ENCODE data around the gene CCDC3. TPM values are rescaled to one million over a fixed set of nuclear protein-coding genes. Genes with fewer than 3 reads are reported as not detected.

CCDC3 gene
- total and polyA plus RNA-seq, 2 of the 8 experiments (the other 6 are each of a cell fraction or from before 2014, with no cell fraction given), result 3.4 to 3.7 TPM

DNA sequence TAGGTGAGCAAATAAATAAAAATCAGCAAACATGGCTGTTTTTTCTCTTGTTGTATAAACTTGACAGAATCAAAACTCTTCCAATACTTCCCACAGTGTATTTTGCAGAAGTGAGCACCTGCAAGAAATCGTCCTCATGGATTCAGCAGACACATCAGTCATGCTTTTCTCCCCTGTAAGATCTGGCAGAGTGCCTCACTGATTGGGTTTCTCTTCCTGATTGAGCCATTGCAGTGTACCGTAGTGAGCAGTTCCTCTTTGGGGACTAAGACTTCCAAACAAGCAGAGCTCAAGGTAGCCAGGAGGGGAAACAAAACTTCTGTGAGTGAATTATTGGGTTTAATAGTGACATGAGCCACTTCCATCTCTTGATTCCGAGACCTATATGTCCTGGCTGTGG is 2.2 kb upstream of the CCDC3 start:
- Histone ChIP-seq H3K23me2 (ENCODE audit: low read depth, low read length) (peaks cover 4% of the 10 kb centered on the region), H3K23ac (ENCODE audit: insufficient read length) (no peak overlapping the region), H2BK20ac (ENCODE audit: low read length) (no peak overlapping the region), H3K79me2 (ENCODE audit: control insufficient read depth in 1 of 2, insufficient read depth in 2 of 2, low read length in 2 of 2) (no peaks in the 10 kb centered on the region), H3K4me1 (replicated peaks in 1 of 4; ENCODE audit: control insufficient read depth in 3 of 4, insufficient read depth in 4 of 4, low read length in 3 of 4) (no peaks in the 10 kb centered on the region; a peak in 1 of 7 replicates), H3K18ac (ENCODE audit: extremely low read depth, low read length) (no peak overlapping the region), H2BK12ac (ENCODE audit: low read depth, low read length) (no peak overlapping the region), H3K27me3 (replicated peaks in 1 of 4; ENCODE audit: control insufficient read depth in 3 of 4, extremely low read depth in 1 of 4, insufficient read depth in 3 of 4, low read length in 3 of 4) (peaks cover 9 to 32% (median 22%) of the 10 kb centered on the region in 4 experiments), H4K8ac (ENCODE audit: extremely low read depth, insufficient read depth, low read length) (no peak overlapping the region), H2BK120ac (replicated peaks; ENCODE audit: low read depth, low read length) (no peak overlapping the region), H3K79me1 (ENCODE audit: low read depth, low read length) (no peaks in the 10 kb centered on the region; the same call in 1 of the 2 replicates), H2BK15ac (ENCODE audit: low read length) (no peak overlapping the region), H3K4me3 (ENCODE audit: extremely low read depth in 1 of 4, insufficient read depth in 2 of 4, low read depth in 3 of 4, low read length in 4 of 4) (no peak overlapping the region), H4K5ac (ENCODE audit: insufficient read length, low read depth, low read length) (no peak overlapping the region), H2AK5ac (ENCODE audit: low read depth, low read length) (no peak overlapping the region), H3K56ac (replicated peaks; ENCODE audit: insufficient read length, low read depth, low read length) (no peak overlapping the region), H2BK5ac (ENCODE audit: low read depth, low read length) (no peak overlapping the region), H3K9ac (replicated peaks in 1 of 4; ENCODE audit: extremely low read depth in 1 of 4, low read depth in 3 of 4, low read length in 3 of 4) (peak overlapping the region in 1 of 4 experiments; percentile 49; a peak in 1 of 7 replicates), H3K36me3 (ENCODE audit: control insufficient read depth in 2 of 4, insufficient read depth in 4 of 4, low read length in 3 of 4) (no peaks in the 10 kb centered on the region), H4K91ac (replicated peaks; ENCODE audit: insufficient read length, low read length) (no peak overlapping the region), H3K4me2 (ENCODE audit: insufficient read depth in 1 of 2, low read depth in 2 of 2, low read length in 2 of 2) (no peak overlapping the region), H3K9me3 (ENCODE audit: insufficient read depth in 2 of 2, low read depth in 1 of 2, low read length in 1 of 2) (no peaks in the 10 kb centered on the region), H3K27ac (ENCODE audit: low read depth, low read length) (no peak overlapping the region), H3K14ac (ENCODE audit: insufficient read length) (no peak overlapping the region), H3K4ac (replicated peaks; ENCODE audit: insufficient read length, low read depth, low read length) (no peak overlapping the region), H4K20me1 (replicated peaks in 1 of 2; ENCODE audit: control insufficient read depth in 1 of 2, insufficient read depth in 2 of 2, low read length in 2 of 2) (no peaks in the 10 kb centered on the region), H2AFZ (ENCODE audit: low read length) (no peak overlapping the region)
- no peak for FAIRE-seq
- WGBS, 2 experiments (ENCODE audit: extremely low coverage in 1 of 2, insufficient coverage in 1 of 2, insufficient read length in 1 of 2, insufficient replicate concordance in 2 of 2, low coverage in 1 of 2, low lambda C conversion rate in 2 of 2, missing lambda C conversion rate in 1 of 2), result 85% methylated on average over 3 of the region's 3 CpGs; no CpG with 5 or more reads in 1 of the 2 experiments
- DNase-seq (ENCODE audit: low read depth in 1 of 2, low spot score in 2 of 2), result no peak
- ChIA-PET POLR2A (ENCODE audit: partially characterized antibody) (no interaction called here), CTCF (ENCODE audit: partially characterized antibody) (interaction anchor here (1.2 to 1.3 kb wide), 3 partner anchors 11 to 54 kb away, joined by 3 to 4 read pairs (median 3); no protein-coding TSS in a partner anchor)
- TF ChIP-seq CHD1 (IDR thresholded peaks at IDR 0.05; ENCODE audit: low read depth, low read length), result no peak
- TF ChIP-seq POLR2A (IDR thresholded peaks at IDR 0.05; ENCODE audit: control extremely low read depth in 1 of 2, low read depth in 2 of 2, low read length in 2 of 2), result no peak
- no peak for TF ChIP-seq SUZ12 (IDR thresholded peaks at IDR 0.05; ENCODE audit: low read length)

All from H1 (cell line).